HG03457 (cell line): Measurements from ENCODE around the gene AFTPH.
"Not testable (repeated sequence)": the region's sequence is repeated elsewhere in the genome, so short reads cannot be mapped to it uniquely, and the experiment has no call there.

Source experiments
- ATAC-seq: cut with Tn5 transposase; IDR thresholded peaks from one replicate; pipeline ENCODE4 v1.9.1; 2021; ENCODE audit warnings: moderate number of reproducible peaks; ENCODE audit not compliant: unreplicated experiment

The AFTPH gene

DNA sequence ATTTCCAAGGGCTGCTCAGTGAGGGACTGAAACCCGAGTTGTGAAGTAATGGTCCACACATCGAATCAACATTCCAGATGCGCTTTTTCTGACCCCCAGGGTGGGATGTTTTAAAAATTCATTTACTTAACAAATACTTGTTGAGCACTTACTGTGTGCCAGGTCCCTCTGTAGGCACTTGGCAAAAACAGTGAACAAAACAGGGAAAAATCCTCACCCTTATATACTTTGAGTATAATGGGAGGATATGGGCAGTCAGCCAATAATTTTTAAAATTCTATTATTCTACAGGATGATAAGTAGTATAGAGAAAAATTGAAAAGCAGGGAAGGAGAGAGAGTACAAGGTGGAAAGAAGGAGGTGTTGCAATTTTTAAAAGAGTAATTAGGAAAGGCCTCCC lies 31.3 kb upstream of the AFTPH start:
- ATAC-seq = no peak

DNA sequence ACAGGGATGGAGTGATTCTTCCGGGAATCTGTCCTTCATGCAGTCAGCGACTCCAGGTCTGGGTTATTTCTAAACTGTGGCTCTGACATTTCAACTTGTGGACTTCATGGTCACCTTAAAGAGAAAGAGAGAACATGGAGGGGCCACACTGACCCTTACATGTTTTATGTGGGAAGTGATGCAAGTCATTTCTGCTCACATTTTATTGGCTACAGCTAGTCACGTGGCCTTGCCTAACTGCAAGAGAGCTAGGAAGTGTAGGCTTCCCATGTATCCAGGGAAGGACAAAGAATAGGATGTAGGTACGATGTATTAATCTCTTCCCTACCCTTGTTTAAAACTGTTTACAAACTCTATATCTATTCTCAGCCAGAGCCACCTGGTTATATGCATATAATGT lies 30.3 kb upstream of the AFTPH start:
- no peak for ATAC-seq

DNA sequence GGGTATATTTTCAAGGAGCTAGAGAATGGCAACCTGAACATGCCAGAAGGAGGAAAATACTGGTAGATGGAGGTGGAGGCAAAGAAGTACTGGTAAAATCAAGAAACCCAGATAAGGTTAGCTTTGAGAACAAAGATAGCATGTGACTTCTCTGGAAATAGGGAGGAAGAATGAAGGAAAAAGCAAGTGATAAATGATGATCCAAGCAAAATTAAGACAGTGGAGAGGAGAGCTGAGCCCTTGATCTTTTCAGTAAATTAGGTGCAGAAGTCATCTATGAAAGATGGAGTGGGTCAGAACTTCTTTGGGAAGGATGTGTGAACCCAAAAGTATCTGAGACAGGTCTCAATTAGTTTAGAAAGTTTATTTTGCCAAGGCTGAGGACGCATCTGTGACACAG lies 25.7 kb upstream of the AFTPH start:
- ATAC-seq = no peak

DNA sequence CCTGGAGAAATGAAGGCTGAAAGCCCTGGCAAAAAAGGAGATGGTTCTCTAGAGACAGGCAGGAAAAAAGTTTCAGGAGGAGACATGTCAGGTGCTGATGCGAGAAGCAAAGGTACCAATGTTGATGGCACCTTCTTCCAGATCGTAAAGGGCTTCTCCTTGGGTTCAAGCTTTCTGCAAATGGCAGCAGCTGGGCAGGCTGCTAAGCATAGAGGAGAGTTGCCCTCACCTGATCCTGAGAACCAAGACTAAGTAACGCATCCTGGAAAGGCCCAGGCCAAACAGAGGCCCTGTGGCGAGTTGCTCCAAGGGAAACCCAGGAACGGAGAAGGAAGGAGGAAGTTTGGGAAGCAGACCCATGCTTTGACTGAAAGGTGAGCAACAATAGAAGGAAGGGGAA lies 23.6 kb upstream of the AFTPH start:
- no peak for ATAC-seq

DNA sequence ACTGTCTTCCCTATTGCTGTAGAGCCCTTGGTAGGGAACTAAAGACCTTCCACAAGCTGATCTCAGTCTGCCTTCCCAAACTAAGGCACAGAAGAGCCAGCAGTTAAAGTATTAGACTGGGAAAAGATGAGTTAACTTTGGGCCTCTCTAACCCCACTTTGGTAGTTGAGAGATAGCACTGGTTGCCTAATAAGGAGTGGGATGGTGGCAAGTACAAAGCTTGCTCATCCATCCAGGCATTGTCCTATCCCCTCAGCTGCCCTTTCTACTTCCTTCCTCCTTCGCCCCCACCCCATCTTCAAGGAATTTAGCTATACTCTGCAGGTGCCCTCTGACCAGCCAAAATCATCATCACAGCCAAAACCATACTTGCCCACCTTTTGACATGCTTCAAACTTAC lies 22.2 kb upstream of the AFTPH start:
- ATAC-seq = no peak

DNA sequence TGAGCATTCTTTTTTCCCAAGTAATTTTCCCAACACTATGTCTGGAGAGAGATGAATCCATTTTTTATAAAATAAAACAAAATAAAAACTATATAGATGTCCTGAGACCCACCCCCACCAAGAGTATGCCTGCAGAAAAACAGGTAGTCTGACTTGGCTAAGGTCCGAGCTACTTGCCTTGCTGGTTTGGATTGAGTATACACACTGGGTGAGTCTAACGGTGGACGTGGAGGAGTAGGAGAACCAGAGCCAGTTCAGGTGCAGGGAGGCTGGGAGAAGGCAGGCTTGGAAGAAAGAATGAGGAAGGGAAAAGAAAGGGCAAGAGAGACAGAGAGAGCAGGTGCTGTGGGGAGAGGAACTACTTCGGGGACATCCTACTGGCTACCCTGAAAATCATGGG lies 21.3 kb upstream of the AFTPH start:
- no peak for ATAC-seq

DNA sequence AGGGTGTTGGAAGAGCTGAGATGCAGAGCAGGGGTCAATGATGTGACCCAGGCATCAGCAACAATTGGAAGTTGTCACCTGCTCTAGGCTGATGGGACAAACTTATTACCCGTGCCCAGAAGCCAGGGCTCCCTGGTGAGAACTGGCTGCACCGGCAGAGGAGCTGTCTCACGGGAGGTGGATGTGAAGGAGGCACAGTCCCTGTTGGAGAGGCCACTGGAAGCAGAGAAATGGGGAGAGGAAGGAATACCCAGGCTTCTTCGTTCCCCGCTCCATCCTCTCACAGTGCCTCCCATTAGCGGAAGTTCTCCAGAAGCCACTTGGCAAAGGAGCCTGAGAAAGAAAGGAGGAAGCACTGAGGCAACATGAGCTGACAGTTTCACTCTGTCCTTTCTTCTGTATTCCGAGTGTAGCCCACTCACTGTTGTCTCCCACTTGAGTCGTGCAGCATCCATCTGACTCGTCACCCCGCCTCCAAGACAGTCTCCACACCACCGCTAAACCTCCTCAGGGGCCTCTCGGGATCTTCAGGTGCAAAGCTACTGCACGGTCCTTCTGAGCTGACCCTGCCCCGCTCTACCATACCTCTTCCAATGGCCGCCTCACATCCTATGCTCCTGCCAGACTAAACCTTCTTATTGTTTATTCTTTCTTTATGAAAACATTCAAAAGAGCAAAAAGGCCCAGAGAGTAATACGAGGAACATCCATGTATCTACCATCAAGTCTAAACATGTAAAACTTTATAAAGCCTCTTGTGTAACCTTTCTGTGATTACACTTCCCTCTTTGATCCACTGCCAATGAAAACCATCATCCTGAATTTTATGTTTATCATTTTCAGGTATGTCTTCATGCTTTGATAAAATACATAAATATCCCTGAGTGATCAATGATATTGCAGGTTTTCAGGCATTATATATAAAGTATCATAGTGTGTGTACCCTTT lies 19.1 kb upstream of the AFTPH start:
- ATAC-seq = no peak

DNA sequence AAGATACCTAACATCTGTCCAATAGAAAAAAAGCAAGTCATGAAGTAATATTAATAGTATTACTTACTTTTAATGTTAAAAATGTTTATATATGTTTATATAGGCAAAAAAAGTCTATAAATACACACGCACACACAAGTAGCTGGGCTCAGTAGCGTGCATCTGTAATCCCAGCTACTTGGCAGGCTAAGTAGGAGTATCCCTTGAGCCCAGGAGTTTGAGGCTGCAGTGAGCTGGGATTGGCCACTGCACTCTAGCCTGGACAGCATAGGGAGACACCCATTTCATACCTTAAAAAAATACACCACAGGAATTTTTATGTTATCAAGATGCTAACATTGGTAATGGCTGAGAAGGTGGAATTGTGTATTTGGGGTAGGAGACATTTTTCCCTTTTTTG lies 17.4 kb upstream of the AFTPH start:
- ATAC-seq = no peak

DNA sequence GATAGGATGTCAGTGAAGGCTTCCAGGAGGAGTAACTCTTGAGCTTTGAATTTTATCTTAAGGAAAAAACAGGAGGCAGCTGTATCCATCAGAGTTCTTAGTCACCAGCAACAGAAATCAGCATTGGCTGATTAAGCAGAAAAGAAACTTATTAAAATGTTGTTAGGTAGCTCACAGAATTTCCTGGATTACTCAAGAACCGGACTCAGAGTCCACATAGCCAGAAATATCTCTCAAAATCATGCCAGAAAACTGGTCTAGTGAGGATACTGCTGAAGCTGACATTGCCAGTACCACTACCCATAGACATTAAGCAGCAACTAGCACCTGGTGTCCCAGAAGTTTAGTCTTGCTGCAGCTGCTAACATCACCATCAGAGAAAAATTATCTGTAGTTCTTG lies 10.1 kb upstream of the AFTPH start:
- no peak for ATAC-seq

DNA sequence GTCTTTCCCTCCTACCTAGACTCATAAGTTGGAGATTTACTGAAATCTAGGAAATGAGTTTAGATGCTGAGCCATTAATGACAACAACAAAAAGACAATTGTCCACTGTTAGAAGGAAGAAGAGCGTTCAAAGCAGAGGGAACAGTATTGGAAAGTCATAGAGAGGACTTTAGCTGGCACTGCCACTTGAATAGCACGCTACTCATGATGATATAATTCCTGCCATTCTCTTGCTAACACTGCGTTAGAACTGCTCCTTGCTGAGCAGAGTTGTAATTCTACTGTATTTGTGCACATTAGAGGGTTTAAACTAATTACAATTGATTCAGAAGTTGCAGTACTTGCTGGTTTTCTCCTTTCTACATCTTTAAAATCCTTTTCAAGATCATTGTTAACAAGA lies 9.0 kb upstream of the AFTPH start:
- no peak for ATAC-seq

DNA sequence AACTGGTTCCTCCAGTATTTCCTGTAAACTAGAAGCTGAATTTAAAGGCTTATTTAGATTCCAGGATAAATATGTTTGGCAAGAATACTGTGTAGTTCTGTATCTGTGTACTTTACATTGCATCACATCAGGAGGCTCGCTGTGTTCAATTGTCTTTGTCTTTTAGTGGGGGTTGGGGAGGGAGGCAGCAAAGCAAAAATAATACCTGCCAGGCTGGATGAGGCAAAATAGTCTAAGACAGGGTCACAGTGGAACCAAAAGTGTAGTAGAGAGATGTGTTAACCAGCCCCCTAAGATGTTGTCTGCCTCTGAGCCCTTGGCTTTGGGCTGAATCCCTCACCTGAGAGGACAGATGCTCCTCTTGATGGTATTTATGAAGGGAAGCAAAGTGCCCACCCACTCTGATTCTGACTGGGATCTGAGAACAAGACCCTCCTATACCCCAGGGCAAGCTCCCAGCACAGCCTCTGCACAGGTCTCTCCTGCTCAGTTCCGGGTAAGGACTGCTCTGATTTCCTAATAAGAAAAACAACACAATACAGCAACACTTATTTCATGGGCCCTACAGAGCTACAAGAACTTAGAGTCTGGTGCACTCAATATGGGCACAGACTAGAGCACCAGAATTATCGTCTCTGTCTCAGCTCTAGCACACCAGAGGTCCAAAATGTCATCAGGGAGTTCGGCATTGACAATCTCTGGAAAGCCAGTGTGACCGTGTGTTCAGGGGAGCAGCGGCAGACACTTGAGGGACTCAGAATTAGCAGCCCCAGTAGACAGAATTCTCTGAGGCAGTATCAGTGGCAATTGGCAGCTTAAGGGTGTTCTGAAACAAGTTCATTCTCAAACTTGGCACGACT lies 7.2 kb upstream of the AFTPH start:
- no peak for ATAC-seq

DNA sequence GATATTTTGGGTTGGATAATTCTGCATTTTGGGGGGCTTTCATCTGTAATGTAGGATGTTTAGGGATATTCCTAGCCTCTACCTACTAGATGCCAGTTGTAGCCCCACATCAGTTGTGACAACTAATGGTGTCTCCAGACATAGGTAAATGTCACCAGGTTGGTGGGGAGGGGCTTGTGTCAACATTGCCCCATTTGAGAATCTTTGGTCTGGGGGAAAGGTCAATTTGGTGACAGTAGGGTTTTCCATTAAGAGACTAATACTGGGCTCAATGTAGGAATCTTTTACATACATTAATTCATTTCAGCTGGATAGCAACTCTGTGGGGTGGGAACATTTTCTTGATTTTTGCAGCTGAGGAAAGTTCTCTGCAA lies 6.6 kb upstream of the AFTPH start:
- ATAC-seq = no peak

DNA sequence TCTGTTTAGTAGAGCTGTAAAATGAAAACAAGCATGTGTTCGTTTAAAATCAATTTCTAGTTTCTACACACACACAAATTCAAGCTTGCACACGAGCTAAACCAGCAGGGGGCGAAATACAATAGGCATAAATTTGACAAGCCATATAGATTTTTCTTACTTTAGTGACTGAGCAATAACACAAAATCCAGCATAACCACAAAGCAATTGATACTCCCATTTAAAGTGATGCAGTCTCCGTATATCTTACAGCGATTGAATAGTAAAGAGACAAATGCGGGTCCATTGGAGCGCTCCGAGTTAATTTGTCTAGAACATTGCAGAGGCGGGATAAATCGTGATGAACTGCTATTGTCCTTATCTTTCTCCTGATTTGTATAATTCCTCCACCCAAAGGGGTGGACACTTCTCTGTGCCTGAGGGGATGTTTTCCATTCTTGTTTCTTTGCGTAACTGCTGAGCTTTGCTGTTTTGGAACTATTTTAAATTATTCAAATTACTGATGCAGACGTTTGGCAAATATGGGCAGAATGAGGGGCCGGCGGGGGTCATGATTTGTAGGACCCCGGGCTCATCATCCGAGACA lies 1.2 kb upstream of the AFTPH start:
- ATAC-seq = no peak

DNA sequence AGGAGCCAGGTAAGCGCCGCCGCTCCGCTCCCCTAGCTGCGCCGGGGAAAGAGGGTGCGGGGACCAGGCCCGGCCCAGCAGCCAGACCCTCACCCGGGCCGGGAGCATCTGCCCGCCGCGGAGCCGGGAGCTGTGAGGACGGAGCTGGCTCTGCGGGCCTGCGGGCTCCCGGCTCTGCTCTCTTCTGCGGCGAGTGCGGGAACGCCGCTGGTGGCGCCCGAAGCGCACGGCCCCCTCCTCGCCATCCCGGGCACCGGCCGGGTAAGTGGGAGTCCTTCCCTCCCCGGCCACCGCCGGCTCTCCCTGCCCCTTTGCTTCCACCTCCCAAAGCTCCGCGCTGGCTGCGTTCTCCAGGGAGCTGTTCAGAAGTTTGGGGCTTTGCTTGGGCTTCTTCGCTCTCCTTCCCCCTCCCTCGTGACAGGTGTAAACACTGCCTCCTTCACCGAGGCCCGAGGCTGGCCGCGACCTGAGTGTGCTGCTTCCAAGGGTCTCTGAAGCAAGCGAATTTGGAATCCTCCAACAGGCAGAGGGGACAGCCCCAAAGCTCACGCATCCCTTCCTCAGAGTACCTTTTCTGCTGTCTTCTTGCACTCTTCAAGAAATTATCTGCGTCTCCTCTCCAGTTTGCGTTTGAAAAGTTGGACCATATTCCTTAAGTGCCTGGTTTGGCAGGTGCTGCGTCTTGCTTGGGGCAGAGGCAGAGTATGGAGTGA lies 632 bp downstream of the AFTPH start:
- peak; percentile 0 for ATAC-seq

DNA sequence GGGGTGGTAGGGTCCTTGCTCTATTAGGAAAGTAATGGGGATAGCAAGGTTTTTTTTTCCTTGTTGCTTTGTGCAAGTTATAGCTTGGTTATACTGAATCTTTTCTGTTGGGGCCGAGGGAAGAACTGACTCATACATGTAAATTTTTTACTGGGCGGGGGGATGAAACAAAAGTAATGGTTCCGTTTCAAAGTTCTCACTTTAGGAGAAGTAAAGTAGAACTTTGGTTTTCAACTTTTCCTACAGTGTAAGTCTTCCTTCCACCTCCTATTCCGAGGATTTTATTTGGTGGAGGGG lies 1.1 kb downstream of the AFTPH start:
- ATAC-seq = no peak

DNA sequence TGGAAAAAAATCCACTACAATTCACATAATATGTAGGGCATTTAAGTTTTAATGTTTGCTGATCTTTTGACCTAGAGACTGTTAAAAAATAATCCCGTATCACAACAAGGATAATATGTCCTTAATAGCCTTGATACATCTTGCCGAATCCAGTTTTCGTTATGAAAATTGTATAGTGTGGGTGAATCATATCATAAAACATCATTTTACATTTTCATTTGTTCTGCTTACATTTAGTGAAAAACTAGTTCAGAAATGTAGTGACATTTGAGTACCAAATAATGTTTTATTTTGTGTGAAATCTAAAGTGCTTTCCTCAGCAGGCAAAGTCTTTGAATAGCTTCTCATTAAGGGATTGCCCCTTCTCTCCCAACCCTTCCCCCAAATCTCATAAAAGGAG lies 1.9 kb downstream of the AFTPH start:
- no peak for ATAC-seq

DNA sequence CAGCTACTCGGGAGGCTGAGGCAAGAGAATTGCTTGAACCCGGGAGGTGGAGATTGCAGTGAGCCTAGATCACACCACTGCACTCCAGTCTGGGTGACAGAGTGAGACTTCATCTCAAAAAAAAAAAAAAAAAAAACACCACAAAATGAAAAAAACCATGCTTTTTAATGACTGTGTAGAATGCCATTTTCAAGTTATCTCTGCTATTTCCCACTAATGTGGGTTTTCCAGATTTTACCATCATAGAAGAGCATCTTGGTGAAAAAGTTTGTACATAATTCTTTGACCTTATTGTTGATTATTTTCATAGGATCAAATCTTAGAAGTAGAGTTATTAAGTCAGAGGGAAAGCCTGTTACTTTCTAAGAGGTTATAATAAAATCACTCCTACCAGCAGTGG lies 6.8 kb downstream of the AFTPH start:
- not testable (repeated sequence) for ATAC-seq

DNA sequence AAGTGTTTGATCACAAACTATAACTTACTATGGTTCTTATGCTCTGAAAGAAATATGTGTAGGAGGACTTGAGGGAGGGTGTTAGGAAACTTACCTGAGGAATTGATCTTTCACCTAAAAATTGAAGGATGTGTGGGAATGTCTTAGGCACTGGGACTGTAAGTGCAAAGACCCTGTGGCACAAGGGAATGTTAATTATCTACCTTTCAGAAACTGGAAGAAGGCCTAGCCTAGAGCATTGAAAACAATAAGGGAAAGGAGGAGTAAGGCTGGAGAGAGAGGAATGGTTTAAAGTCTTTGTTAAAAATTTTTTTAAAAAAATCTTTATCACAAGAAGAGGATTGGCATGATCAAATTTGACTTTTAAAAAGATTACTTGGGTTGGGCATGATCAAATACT lies 7.9 kb downstream of the AFTPH start:
- no peak for ATAC-seq

DNA sequence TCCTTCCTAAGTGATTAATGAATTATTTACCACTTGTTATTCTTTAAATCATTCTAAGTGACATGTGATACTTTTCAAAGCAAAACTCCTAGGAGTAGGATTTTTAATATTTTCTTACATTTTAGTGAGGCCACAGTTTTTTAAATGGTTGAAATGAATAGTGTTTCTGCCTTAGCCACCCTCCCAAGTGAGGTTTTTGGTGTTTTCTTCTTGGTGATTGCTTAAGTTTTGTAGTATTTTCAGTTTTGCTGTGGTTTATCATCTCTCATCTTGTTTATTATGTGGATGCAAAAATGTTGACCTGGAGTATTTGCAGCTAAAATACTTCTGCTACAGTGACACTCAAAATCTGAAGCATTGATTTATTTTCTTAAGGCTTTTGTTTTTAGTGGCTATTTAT lies 9.8 kb downstream of the AFTPH start:
- ATAC-seq = no peak

DNA sequence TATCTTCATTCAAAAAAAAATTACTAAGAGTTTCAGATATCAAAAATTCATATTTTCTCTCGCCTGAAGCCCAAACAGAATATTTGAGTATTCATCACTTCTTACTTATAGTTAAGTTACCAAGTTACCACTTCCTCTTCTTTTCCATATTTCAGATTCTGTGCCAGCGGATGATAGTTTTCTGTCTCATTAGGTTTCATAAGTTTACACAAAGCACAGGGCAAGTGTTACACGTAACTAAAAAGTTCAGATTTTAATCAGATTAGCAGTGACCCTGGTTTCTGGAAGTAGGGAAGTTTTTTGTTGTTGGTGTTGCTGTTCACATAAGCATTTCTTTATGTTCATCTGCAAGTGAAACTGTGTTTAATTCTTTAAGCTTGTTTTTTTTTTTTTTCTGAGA lies 10.2 kb downstream of the AFTPH start:
- no peak for ATAC-seq

DNA sequence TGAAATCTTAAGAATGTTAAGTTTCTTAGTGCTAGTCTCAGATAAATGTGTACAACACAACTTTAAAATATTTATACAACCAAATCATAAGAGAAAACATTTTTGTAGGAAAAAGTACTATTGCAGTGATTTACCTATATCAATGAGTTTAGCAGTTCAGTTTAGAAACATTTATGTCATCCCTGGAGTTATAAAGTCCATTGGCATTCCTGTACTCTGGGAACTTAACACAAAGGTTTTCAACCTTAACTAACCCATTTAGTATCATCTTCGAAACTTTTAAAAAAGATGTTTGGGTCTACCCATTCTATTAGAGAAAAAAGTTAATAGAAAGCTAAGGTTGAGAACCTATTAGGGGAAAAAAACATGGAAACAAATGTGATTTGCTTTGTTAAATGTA lies 10.9 kb downstream of the AFTPH start:
- no peak for ATAC-seq
